ENCODE results near the gene LRP2. TPM values are rescaled to one million over a fixed set of nuclear protein-coding genes. Genes with fewer than 3 reads are reported as not detected.

Gene LRP2
- polyA plus RNA-seq, 1 donor (not counting 4 experiments of a cell fraction or from before 2014, with no cell fraction given): not detected

GRCh38 chr2:169240405-169240804, 121.9 kb downstream of the LRP2 start:
- H3K4me2 ChIP-seq (ENCODE audit: control insufficient read depth, extremely low read depth, insufficient read depth, low read depth, low read length): no peak overlapping the region
- no peaks in the 10 kb centered on the region for H3K4me1 ChIP-seq (ENCODE audit: control insufficient read depth, extremely low read depth, insufficient read depth, low read length)
- DNase-seq (ENCODE audit: low read depth, low spot score) (no peak), FAIRE-seq (no peak)
- no peak overlapping the region for H3K4me3 ChIP-seq (ENCODE audit: control insufficient read depth in 2 of 3, extremely low read depth in 1 of 3, insufficient read depth in 2 of 3, low read depth in 1 of 3, low read length in 3 of 3)
- no peaks in the 10 kb centered on the region for H3K36me3 ChIP-seq (ENCODE audit: control insufficient read depth in 2 of 2, extremely low read depth in 1 of 2, insufficient read depth in 2 of 2, low read length in 2 of 2)
- H3K9ac ChIP-seq (ENCODE audit: control insufficient read depth, extremely low read depth, insufficient read depth, low read length): no peak overlapping the region
- dilution Hi-C loops (cut with MboI; ENCODE audit: extremely low pct_ligation_motif_present, low sequenced_read_pairs): no loop called here
- TF ChIP-seq EZH2 (IDR thresholded peaks at IDR 0.05; ENCODE audit: low read length): no peak
- TF ChIP-seq CTCF (optimal IDR thresholded peaks at IDR 0.05 in 1 of 3, IDR thresholded peaks at IDR 0.05 in 1 of 3, conservative IDR thresholded peaks at IDR 0.05 in 1 of 3; ENCODE audit: extremely low read depth in 1 of 3, insufficient read depth in 2 of 3, low read length in 3 of 3): no peak
- H3K27ac ChIP-seq (ENCODE audit: control insufficient read depth, insufficient read depth, low read length): no peak overlapping the region
- H3K9me1 ChIP-seq (ENCODE audit: control insufficient read depth, extremely low read depth, insufficient read depth, low read length): no peaks in the 10 kb centered on the region
- no peaks in the 10 kb centered on the region for H3K9me3 ChIP-seq (ENCODE audit: control insufficient read depth, low read depth, low read length)
- H3K27me3 ChIP-seq (ENCODE audit: control insufficient read depth, extremely low read depth, insufficient read depth, low read length): no peaks in the 10 kb centered on the region
- H2AFZ ChIP-seq (ENCODE audit: control insufficient read depth, low read length): no peak overlapping the region
- H4K20me1 ChIP-seq (ENCODE audit: control insufficient read depth, extremely low read depth, insufficient read depth, low read length): no peaks in the 10 kb centered on the region
- H3K79me2 ChIP-seq (ENCODE audit: control insufficient read depth, insufficient read depth, low read length): no peaks in the 10 kb centered on the region

DNA sequence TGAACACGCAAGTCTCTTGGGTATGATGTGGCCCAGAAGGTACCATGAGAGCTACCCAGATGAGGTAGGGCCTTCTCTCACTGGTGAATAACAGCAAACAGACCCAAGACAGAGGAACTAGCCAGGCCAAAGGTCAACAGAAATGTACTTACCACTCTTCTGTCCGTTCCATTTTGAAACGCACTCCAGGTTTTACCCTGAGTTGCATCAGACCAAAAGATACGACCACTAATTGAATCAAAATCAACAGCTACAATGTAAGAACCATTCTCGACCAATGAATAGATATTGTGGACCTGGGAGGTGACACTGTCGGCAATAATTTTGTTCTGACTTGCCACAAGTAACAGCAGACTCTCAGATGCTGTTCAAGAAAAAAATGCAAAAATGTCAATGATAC, 124.4 kb downstream of the LRP2 start:
- Histone ChIP-seq H3K27me3 (ENCODE audit: control insufficient read depth, extremely low read depth, insufficient read depth, low read length) (no peaks in the 10 kb centered on the region), H3K4me2 (ENCODE audit: control insufficient read depth, extremely low read depth, insufficient read depth, low read depth, low read length) (no peak overlapping the region), H3K9me3 (ENCODE audit: control insufficient read depth, low read depth, low read length) (no peaks in the 10 kb centered on the region), H4K20me1 (ENCODE audit: control insufficient read depth, extremely low read depth, insufficient read depth, low read length) (no peaks in the 10 kb centered on the region), H3K4me3 (ENCODE audit: control insufficient read depth in 2 of 3, extremely low read depth in 1 of 3, insufficient read depth in 2 of 3, low read depth in 1 of 3, low read length in 3 of 3) (no peak overlapping the region), H3K79me2 (ENCODE audit: control insufficient read depth, insufficient read depth, low read length) (no peaks in the 10 kb centered on the region), H3K9ac (ENCODE audit: control insufficient read depth, extremely low read depth, insufficient read depth, low read length) (no peak overlapping the region), H2AFZ (ENCODE audit: control insufficient read depth, low read length) (no peak overlapping the region), H3K27ac (ENCODE audit: control insufficient read depth, insufficient read depth, low read length) (no peak overlapping the region), H3K9me1 (ENCODE audit: control insufficient read depth, extremely low read depth, insufficient read depth, low read length) (no peaks in the 10 kb centered on the region), H3K36me3 (ENCODE audit: control insufficient read depth in 2 of 2, extremely low read depth in 1 of 2, insufficient read depth in 2 of 2, low read length in 2 of 2) (no peaks in the 10 kb centered on the region), H3K4me1 (ENCODE audit: control insufficient read depth, extremely low read depth, insufficient read depth, low read length) (no peaks in the 10 kb centered on the region)
- dilution Hi-C loops (cut with MboI; ENCODE audit: extremely low pct_ligation_motif_present, low sequenced_read_pairs): no loop called here
- FAIRE-seq: no peak
- DNase-seq (ENCODE audit: low read depth, low spot score): no peak
- TF ChIP-seq EZH2 (IDR thresholded peaks at IDR 0.05; ENCODE audit: low read length): no peak

DNA sequence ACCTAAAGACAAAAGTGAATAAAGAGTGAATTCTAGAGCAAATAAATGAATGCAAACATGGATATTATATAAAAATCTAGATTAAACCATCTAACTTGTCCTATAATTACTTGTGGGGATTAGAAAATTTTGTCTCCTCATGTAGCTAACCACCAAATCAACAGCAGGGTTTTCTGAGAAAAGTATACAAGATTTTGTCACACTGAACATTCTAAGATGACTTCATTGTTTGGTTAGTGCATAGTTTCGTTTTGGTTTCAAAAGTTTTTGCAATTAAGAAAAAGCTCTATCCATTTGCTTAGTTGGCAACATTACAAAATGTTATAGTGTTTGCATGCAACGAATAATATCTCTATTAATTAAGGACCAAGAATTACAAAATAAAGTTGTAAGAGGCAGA, 125.0 kb downstream of the LRP2 start:
- no peak for FAIRE-seq
- no peak overlapping the region for H3K27ac ChIP-seq (ENCODE audit: control insufficient read depth, insufficient read depth, low read length)
- dilution Hi-C loops (cut with MboI; ENCODE audit: extremely low pct_ligation_motif_present, low sequenced_read_pairs): no loop called here
- H3K79me2 ChIP-seq (ENCODE audit: control insufficient read depth, insufficient read depth, low read length): no peaks in the 10 kb centered on the region
- no peaks in the 10 kb centered on the region for H3K36me3 ChIP-seq (ENCODE audit: control insufficient read depth in 2 of 2, extremely low read depth in 1 of 2, insufficient read depth in 2 of 2, low read length in 2 of 2)
- no peak for TF ChIP-seq CTCF (optimal IDR thresholded peaks at IDR 0.05 in 1 of 3, IDR thresholded peaks at IDR 0.05 in 1 of 3, conservative IDR thresholded peaks at IDR 0.05 in 1 of 3; ENCODE audit: extremely low read depth in 1 of 3, insufficient read depth in 2 of 3, low read length in 3 of 3)
- no peak for TF ChIP-seq EZH2 (IDR thresholded peaks at IDR 0.05; ENCODE audit: low read length)
- H3K4me1 ChIP-seq (ENCODE audit: control insufficient read depth, extremely low read depth, insufficient read depth, low read length): no peaks in the 10 kb centered on the region
- no peak overlapping the region for H3K4me2 ChIP-seq (ENCODE audit: control insufficient read depth, extremely low read depth, insufficient read depth, low read depth, low read length)
- no peak for DNase-seq (ENCODE audit: low read depth, low spot score)
- H3K9ac ChIP-seq (ENCODE audit: control insufficient read depth, extremely low read depth, insufficient read depth, low read length): no peak overlapping the region
- H3K9me1 ChIP-seq (ENCODE audit: control insufficient read depth, extremely low read depth, insufficient read depth, low read length): no peaks in the 10 kb centered on the region
- no peak overlapping the region for H2AFZ ChIP-seq (ENCODE audit: control insufficient read depth, low read length)
- no peaks in the 10 kb centered on the region for H4K20me1 ChIP-seq (ENCODE audit: control insufficient read depth, extremely low read depth, insufficient read depth, low read length)
- H3K4me3 ChIP-seq (ENCODE audit: control insufficient read depth in 2 of 3, extremely low read depth in 1 of 3, insufficient read depth in 2 of 3, low read depth in 1 of 3, low read length in 3 of 3): no peak overlapping the region
- no peaks in the 10 kb centered on the region for H3K27me3 ChIP-seq (ENCODE audit: control insufficient read depth, extremely low read depth, insufficient read depth, low read length)
- no peaks in the 10 kb centered on the region for H3K9me3 ChIP-seq (ENCODE audit: control insufficient read depth, low read depth, low read length)

All from keratinocyte (primary cell).